Measurements from ENCODE around the gene BPIFB1.

BPIFB1 gene

GRCh38 chr20:33242319-33243100 is 40.5 kb upstream of the BPIFB1 start:
- no peak overlapping the region for H3K9ac ChIP-seq
- no peaks in the 10 kb centered on the region for H3K27me3 ChIP-seq
- H4K20me1 ChIP-seq = no peaks in the 10 kb centered on the region
- no peak overlapping the region for H3K27ac ChIP-seq
- H3K36me3 ChIP-seq = no peaks in the 10 kb centered on the region
- TF ChIP-seq Cebpa-rat (IDR thresholded peaks at IDR 0.05) = no peak
- H3K4me1 ChIP-seq = peaks cover 0 to 3% (median 0%) of the 10 kb centered on the region in 10 experiments; a peak in 1 of 20 replicates
- H3K4me3 ChIP-seq = no peak overlapping the region
- no peaks in the 10 kb centered on the region for H3K9me3 ChIP-seq (replicated peaks in 1 of 11)
- H3K4me2 ChIP-seq = no peak overlapping the region

GRCh38 chr20:33246077-33246476 is 36.9 kb upstream of the BPIFB1 start:
- Histone ChIP-seq H4K20me1 (no peaks in the 10 kb centered on the region), H3K4me3 (no peak overlapping the region), H3K36me3 (no peaks in the 10 kb centered on the region), H3K4me2 (peak overlapping the region in 1 of 11 experiments; percentile 19; a peak in 1 of 22 replicates), H3K27ac (no peak overlapping the region), H3K9me3 (replicated peaks in 1 of 11) (no peaks in the 10 kb centered on the region), H3K9ac (no peak overlapping the region), H3K4me1 (peaks cover 0 to 13% (median 9%) of the 10 kb centered on the region in 10 experiments; a peak in 14 of 20 replicates), H3K27me3 (no peaks in the 10 kb centered on the region)
- no peak for TF ChIP-seq Cebpa-rat (IDR thresholded peaks at IDR 0.05)

- Histone ChIP-seq H3K9me3 (replicated peaks in 1 of 11) (no peaks in the 10 kb centered on the region), H4K20me1 (no peaks in the 10 kb centered on the region), H3K4me2 (no peak overlapping the region), H3K4me3 (no peak overlapping the region), H3K4me1 (peaks cover 2 to 16% (median 10%) of the 10 kb centered on the region in 10 experiments), H3K9ac (no peak overlapping the region), H3K27me3 (no peaks in the 10 kb centered on the region), H3K27ac (no peak overlapping the region), H3K36me3 (no peaks in the 10 kb centered on the region)
- TF ChIP-seq Cebpa-rat (IDR thresholded peaks at IDR 0.05) = no peak
These were observed 33.6 kb upstream of the BPIFB1 start for GRCh38 chr20:33249456-33249855.

- Histone ChIP-seq H3K27ac (no peak overlapping the region), H3K9ac (no peak overlapping the region), H4K20me1 (no peaks in the 10 kb centered on the region), H3K4me1 (peaks cover 9 to 16% (median 11%) of the 10 kb centered on the region in 10 experiments), H3K4me3 (no peak overlapping the region), H3K4me2 (peak overlapping the region in 9 of 11 experiments; percentile 15 to 66 (median 51); a peak in 16 of 22 replicates), H3K27me3 (no peaks in the 10 kb centered on the region), H3K36me3 (no peaks in the 10 kb centered on the region), H3K9me3 (replicated peaks in 1 of 11) (no peaks in the 10 kb centered on the region)
- no peak for TF ChIP-seq Cebpa-rat (IDR thresholded peaks at IDR 0.05)
These were observed 32.3 kb upstream of the BPIFB1 start for GRCh38 chr20:33250666-33251065.

- peak overlapping the region in 2 of 11 experiments; percentile 24 to 57; a peak in 1 of 22 replicates for H3K4me2 ChIP-seq
- peaks cover 9 to 16% (median 11%) of the 10 kb centered on the region in 10 experiments for H3K4me1 ChIP-seq
- H3K27me3 ChIP-seq = no peaks in the 10 kb centered on the region
- no peak overlapping the region for H3K27ac ChIP-seq
- no peak for TF ChIP-seq Cebpa-rat (IDR thresholded peaks at IDR 0.05)
- H3K36me3 ChIP-seq = no peaks in the 10 kb centered on the region
- no peak overlapping the region for H3K9ac ChIP-seq
- H3K9me3 ChIP-seq (replicated peaks in 1 of 11) = no peaks in the 10 kb centered on the region
- no peak overlapping the region for H3K4me3 ChIP-seq
- no peaks in the 10 kb centered on the region for H4K20me1 ChIP-seq
These were observed 31.5 kb upstream of the BPIFB1 start for GRCh38 chr20:33251496-33251895.

- H3K36me3 ChIP-seq = no peaks in the 10 kb centered on the region
- no peak overlapping the region for H3K27ac ChIP-seq
- H3K4me3 ChIP-seq = no peak overlapping the region
- no peak overlapping the region for H3K4me2 ChIP-seq
- H4K20me1 ChIP-seq = no peaks in the 10 kb centered on the region
- no peaks in the 10 kb centered on the region for H3K9me3 ChIP-seq (replicated peaks in 1 of 11)
- peaks cover 9 to 16% (median 11%) of the 10 kb centered on the region in 10 experiments for H3K4me1 ChIP-seq
- no peak overlapping the region for H3K9ac ChIP-seq
- no peaks in the 10 kb centered on the region for H3K27me3 ChIP-seq
- TF ChIP-seq Cebpa-rat (IDR thresholded peaks at IDR 0.05) = no peak
These were observed 30.6 kb upstream of the BPIFB1 start for GRCh38 chr20:33252460-33252859.

- Histone ChIP-seq H3K27ac (peak overlapping the region in 4 of 11 experiments; percentile 16 to 52 (median 29); a peak in 6 of 22 replicates), H3K9me3 (replicated peaks in 1 of 11) (no peaks in the 10 kb centered on the region)
These were observed 28.0 kb upstream of the BPIFB1 start for GRCh38 chr20:33255005-33255404.

GRCh38 chr20:33257237-33257636 is 25.8 kb upstream of the BPIFB1 start:
- H3K4me2 ChIP-seq = no peak overlapping the region
- H3K9ac ChIP-seq = no peak overlapping the region
- TF ChIP-seq Cebpa-rat (IDR thresholded peaks at IDR 0.05) = no peak
- no peaks in the 10 kb centered on the region for H3K27me3 ChIP-seq
- peaks cover 0 to 13% (median 7%) of the 10 kb centered on the region in 11 experiments; a peak in 12 of 22 replicates for H3K9me3 ChIP-seq (replicated peaks in 1 of 11)
- no peak overlapping the region for H3K4me3 ChIP-seq
- no peaks in the 10 kb centered on the region for H4K20me1 ChIP-seq
- peaks cover 7 to 42% (median 25%) of the 10 kb centered on the region in 10 experiments; a peak in 19 of 20 replicates for H3K4me1 ChIP-seq
- no peak overlapping the region for H3K27ac ChIP-seq
- H3K36me3 ChIP-seq = no peaks in the 10 kb centered on the region

More at GRCh38 chr20:33255005-33255404, 28.0 kb upstream of the BPIFB1 start:
- Histone ChIP-seq H3K27me3 (no peaks in the 10 kb centered on the region), H3K4me1 (peaks cover 9 to 26% (median 14%) of the 10 kb centered on the region in 10 experiments), H3K4me3 (no peak overlapping the region), H4K20me1 (no peaks in the 10 kb centered on the region), H3K9ac (peak overlapping the region in 1 of 11 experiments; percentile 45; a peak in 1 of 22 replicates), H3K36me3 (no peaks in the 10 kb centered on the region), H3K4me2 (peak overlapping the region in 3 of 11 experiments; percentile 60 to 85 (median 82); a peak in 6 of 22 replicates)
- TF ChIP-seq Cebpa-rat (IDR thresholded peaks at IDR 0.05) = no peak

GRCh38 chr20:33259371-33259770 is 23.6 kb upstream of the BPIFB1 start:
- TF ChIP-seq Cebpa-rat (IDR thresholded peaks at IDR 0.05) = no peak

More at GRCh38 chr20:33259371-33259770, 23.6 kb upstream of the BPIFB1 start:
- H3K4me3 ChIP-seq = no peak overlapping the region
- H3K27me3 ChIP-seq = no peaks in the 10 kb centered on the region
- H3K9ac ChIP-seq = no peak overlapping the region
- peak overlapping the region in 1 of 11 experiments; percentile 38; a peak in 1 of 22 replicates for H3K27ac ChIP-seq
- H3K9me3 ChIP-seq (replicated peaks in 1 of 11) = peaks cover 0 to 21% (median 7%) of the 10 kb centered on the region in 11 experiments; a peak in 12 of 22 replicates
- H3K4me2 ChIP-seq = peak overlapping the region in 5 of 11 experiments; percentile 3 to 85 (median 59); a peak in 6 of 22 replicates
- H4K20me1 ChIP-seq = no peaks in the 10 kb centered on the region
- no peaks in the 10 kb centered on the region for H3K36me3 ChIP-seq
- peaks cover 14 to 61% (median 42%) of the 10 kb centered on the region in 10 experiments for H3K4me1 ChIP-seq
